HL-60/S4 treated with retinoic acid at 250 ng/mL for 4 days and 3 days (cell line): ENCODE measurements around the gene SPTLC3.

Experiments used
- in situ Hi-C: fragments of 300-500 bp; cut with MboI; formaldehyde crosslinking; loops from 2 replicates; pipeline ENCODE4 v1.7.0; 2022; ENCODE audit warnings: low sequenced_read_pairs

Gene SPTLC3

DNA sequence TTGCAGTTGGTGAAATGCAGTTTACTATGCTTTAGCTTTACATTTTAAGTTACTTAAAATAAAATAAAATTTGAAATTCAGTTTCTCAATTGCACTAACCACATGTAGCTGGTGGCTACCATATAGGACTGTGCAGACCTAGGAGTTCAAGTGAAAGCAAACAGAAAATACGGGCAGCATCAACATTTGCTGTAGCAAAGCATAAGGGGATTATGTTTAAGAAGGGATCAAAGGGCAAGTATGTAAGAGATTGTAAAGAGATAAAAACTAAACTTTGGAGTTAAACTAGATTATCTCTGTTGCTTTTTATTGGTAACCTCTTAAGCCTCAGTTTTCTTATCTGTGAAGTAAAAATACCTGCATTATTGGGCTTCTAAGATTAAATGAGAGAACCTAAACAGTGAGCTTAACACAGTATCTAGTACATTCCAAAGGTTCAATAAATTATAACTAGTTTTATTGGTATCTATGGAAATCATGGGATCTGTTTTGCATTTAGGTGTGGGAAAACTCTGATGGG is 81.2 kb downstream of the SPTLC3 start:
- in situ Hi-C loops = no loop called here

DNA sequence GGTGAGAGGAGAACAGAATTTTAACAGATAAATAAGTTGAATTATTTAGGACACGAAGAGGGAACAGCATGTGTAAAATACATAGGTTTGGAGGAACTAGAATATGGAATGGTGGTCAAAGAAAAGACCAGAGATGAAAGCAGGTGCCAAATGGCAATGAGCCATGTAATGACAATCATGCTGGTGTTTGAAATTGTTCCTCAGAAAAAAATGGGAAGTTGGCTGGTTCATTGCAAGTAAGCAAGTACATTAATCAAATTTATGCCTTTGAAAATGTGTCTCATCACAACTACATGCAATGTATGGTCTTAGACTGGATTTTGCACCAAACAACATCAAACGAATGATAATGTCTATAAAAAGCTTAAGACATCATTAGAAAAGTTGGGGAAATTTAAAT is 83.3 kb downstream of the SPTLC3 start:
- in situ Hi-C loops = no loop called here

DNA sequence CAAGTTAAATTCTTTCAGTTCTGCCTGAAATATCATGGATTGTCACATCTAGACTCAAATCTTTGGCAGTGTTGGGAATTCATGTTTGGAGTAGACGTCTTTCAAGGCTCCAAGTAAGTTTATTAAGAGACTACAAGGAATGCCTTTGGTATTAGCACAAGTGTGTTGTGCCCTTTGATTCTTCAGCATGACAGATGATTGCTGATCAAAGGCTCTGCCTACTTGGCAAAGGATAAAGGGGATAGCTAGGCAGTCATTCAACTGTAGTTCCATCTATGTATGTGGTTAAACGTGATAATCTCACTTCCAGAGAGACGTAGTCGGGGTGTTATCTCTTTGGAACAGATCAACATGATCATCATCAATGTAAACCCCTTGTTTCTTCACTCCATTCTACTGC is 86.2 kb downstream of the SPTLC3 start:
- in situ Hi-C loops = no loop called here

DNA sequence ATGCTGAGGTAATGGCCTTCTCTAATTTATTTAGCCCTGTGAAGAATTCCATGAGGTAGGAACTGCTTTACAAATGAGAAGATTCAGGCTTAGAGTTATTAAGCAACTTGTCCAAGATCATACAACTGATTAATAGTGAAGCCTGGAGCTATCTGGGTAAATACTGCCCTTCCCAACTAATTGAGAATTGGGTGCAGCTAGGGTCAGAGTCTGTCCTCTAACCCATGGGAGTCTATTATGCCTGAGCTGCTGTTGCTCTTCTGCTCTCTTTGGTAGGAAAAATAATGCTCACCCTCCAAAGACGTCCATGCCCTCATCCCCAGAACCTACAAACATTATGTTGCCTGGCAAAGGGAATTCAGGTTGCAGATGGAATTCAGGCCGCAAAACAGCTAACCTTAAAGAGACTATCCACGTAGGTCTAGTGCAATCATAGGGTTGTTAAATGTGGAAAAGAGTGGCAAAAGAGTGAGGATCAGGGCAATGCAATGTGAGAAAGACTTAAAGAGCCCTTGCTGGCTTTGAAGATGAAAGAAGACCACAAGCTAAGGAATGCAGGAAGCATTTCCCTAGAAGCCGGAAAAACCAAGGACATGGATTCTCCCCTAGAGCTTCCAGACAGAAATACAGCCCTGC is 90.1 kb downstream of the SPTLC3 start:
- in situ Hi-C loops = no loop called here

GRCh38 chr20:13099676-13100075 is 90.9 kb downstream of the SPTLC3 start:
- in situ Hi-C loops = loop anchor here (25.0 kb wide), 1 partner anchor 1412 kb away; no protein-coding TSS in a partner anchor

GRCh38 chr20:13101276-13101675 is 92.5 kb downstream of the SPTLC3 start:
- in situ Hi-C loops = loop anchor here (25.0 kb wide), 1 partner anchor 1414 kb away; no protein-coding TSS in a partner anchor

- in situ Hi-C loops = loop anchor here (25.0 kb wide), 1 partner anchor 1414 kb away; no protein-coding TSS in a partner anchor
These were observed 92.9 kb downstream of the SPTLC3 start for GRCh38 chr20:13101706-13102105.

DNA sequence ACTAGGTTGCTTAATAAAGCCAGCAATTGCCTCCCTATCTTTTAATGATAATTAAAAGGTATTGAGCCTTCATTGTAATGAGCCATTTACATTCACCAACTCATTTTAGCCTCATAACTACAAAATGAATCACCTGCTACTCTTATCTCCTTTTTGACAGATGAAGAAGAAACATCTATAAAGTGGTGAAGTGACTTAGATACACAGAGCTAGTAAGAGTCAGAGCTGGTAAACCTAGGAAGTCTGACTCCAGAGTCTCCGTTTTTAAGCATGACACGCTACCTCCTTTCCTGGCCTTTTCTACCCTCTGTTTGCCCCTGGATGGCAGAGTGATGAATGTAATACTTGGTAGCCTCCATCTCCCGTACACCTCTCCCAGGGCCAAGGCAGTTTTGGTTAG is 93.5 kb downstream of the SPTLC3 start:
- in situ Hi-C loops = loop anchor here (25.0 kb wide), 1 partner anchor 1415 kb away; no protein-coding TSS in a partner anchor

- in situ Hi-C loops = loop anchor here (25.0 kb wide), 1 partner anchor 1415 kb away; no protein-coding TSS in a partner anchor
These were observed 93.9 kb downstream of the SPTLC3 start for GRCh38 chr20:13102694-13103093.

DNA sequence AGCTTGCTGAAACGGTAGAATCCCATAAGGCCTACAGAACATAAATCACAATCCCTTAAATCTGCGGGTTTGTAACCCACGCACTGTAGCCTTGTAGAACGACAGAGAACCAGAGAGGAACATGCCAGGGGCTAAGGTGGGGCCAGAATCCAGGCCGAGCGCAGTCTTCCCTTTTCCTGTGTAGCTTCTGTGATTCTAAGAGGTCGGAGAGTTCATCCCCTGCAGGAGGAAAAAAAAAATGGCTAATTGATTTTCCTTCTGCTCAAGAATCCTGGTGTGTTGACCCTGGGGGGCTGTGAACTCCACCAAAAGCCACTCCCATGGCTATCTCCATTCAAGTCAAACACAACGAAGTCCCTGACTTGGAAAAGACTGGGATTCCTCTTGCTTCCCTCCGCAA is 96.3 kb downstream of the SPTLC3 start:
- in situ Hi-C loops = loop anchor here (25.0 kb wide), 1 partner anchor 1418 kb away; no protein-coding TSS in a partner anchor

DNA sequence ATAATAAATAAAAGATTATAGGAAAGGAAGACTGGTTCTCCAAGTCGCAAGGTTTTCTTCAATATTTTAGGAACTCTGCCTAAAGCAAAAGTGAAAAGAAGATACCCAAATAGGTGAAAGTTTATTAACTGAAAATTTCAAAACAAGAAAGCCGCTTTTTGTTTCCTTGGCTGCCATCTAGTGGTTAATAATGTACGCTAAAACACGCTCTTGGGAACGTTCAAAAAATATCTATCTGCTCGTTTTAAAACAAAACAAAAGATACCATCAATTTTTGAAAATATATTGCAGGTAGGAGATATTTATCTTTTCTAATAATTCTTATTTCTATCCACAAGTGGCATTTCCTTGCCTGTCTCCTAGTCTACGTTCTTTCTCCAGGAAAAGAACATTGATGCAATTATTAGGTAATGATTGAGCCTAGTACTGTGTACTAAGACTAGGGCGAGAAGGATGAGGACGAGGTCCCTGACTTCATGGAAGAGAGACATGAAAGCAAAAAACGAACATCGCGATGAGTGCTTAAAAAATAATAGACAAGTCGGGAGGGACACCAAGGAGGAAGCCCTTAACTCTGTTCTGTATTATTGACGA is 97.2 kb downstream of the SPTLC3 start:
- in situ Hi-C loops = loop anchor here (25.0 kb wide), 1 partner anchor 1419 kb away; no protein-coding TSS in a partner anchor

GRCh38 chr20:13109658-13110057 is 100.9 kb downstream of the SPTLC3 start:
- in situ Hi-C loops = loop anchor here (25.0 kb wide), 1 partner anchor 1422 kb away; no protein-coding TSS in a partner anchor

GRCh38 chr20:13110796-13111195 is 102.0 kb downstream of the SPTLC3 start:
- in situ Hi-C loops = loop anchor here (25.0 kb wide), 1 partner anchor 1423 kb away; no protein-coding TSS in a partner anchor

GRCh38 chr20:13111249-13111911 is 102.6 kb downstream of the SPTLC3 start:
- in situ Hi-C loops = loop anchor here (25.0 kb wide), 1 partner anchor 1424 kb away; no protein-coding TSS in a partner anchor

- in situ Hi-C loops = loop anchor here (25.0 kb wide), 1 partner anchor 1426 kb away; no protein-coding TSS in a partner anchor
These were observed 105.0 kb downstream of the SPTLC3 start for GRCh38 chr20:13113731-13114130.

DNA sequence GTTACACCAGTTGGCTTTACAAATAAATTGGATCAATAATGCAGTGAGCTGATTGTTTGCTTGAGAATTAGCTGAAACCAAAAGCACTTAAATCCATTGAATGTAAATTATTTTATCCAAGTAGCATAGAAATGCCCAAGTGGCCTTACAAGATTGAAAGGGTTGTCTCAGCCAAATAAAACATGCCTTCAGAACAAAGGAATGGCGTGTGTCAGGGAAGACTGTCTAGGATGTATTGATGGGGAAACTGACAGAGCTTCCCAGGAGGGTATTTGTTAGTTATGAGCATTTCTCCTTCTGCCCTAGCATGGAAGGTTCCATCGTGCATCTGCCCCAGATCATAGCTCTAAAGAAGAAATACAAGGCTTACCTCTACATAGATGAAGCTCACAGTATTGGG is 108.4 kb downstream of the SPTLC3 start:
- in situ Hi-C loops = loop anchor here (25.0 kb wide), 1 partner anchor 1430 kb away; no protein-coding TSS in a partner anchor

GRCh38 chr20:13118676-13119075 is 109.9 kb downstream of the SPTLC3 start:
- in situ Hi-C loops = loop anchor here (25.0 kb wide), 1 partner anchor 1431 kb away; no protein-coding TSS in a partner anchor

GRCh38 chr20:13119583-13119982 is 110.8 kb downstream of the SPTLC3 start:
- in situ Hi-C loops = loop anchor here (25.0 kb wide), 1 partner anchor 1432 kb away; no protein-coding TSS in a partner anchor

- in situ Hi-C loops = loop anchor here (25.0 kb wide), 1 partner anchor 1433 kb away; no protein-coding TSS in a partner anchor
These were observed 111.7 kb downstream of the SPTLC3 start for GRCh38 chr20:13120471-13120870.

DNA sequence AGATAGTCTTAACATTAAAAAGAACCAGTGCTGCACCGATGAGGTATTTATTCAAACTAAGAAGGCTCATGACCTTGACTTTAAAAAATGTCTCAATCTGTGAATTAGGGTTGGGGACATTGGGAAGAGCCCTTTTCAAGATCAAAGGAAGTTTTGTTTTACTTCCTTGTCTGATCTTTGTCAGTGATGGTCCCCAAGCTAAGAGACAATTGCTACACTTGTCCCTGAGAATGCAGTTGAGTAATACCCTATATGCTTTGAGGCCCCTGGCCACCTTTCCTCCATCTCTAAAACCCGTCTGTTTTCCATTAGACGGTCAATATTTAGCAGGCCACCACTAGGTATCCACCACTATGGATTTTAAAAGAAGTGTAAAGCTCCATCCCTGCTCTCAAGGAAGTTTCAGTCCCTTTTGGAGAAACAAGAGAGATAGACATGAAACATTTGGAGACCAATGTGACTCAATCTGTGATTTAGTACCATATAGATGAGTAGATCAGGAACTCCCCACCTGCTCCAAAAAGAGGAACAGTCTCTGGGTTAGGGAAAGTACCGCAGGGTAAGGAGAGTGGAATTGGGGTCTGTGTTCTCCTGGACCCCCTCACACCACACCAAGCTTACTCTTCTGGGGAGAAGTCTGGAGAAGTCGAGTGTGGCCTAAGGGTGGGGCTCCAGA is 113.2 kb downstream of the SPTLC3 start:
- in situ Hi-C loops = loop anchor here (25.0 kb wide), 1 partner anchor 1435 kb away; no protein-coding TSS in a partner anchor
